GM10266 (cell line): ENCODE measurements around the gene SETD7.

ENCODE experiments used
- DNase-seq: peaks from one replicate; pipeline ENCODE4 v3.0.0; 2012; ENCODE audit errors: extremely low spot score
- TF ChIP-seq, protein P1 (sequence below): IDR thresholded peaks from 2 replicates; pipeline ENCODE4 v1.5.1; 2012; ENCODE audit warnings: mild to moderate bottlenecking, low read depth; ENCODE audit not compliant: control insufficient read depth, insufficient read depth; ENCODE audit errors: missing control alignments

The SETD7 gene

DNA sequence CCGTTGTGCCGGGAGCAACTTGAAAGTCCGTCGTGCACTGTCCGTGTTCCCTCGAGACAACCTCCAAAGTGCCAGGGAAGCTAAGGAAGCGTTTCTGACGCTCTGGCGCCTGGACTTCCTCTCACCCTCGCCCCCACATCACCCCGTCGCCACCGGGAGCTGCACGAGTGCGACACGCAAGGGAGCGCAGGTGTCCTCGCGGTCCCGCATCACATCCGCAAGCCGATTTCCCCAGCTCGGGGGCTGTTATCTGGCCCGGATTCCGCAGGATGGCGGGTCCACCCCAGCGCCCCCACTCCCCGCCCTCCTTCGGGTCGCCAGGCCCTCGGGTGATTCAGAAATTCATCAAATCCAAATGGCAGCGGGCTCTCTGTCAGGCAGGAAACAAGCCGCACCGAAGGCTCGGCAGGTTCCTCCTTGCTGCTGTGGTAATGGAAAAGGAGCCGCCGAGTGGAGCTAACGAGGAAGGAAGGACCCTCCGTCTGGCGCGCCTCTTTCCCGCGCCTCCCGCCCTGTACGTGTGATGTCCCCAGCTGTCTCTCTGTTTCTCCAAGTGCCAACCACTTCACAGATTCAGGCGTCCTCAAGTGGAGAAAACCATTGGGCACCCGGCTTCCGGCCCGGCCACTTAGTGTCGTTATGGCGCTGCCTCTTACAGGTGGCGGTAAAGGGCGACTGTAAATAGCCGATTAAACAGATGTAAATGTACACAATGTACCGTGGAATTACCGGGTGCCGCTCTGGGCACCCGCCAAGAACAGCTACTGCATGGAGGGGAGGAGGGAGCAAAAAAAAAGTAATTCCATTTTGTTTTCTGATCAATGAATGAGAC is 921 bp upstream of the SETD7 start:
- TF ChIP-seq, protein P1, sequence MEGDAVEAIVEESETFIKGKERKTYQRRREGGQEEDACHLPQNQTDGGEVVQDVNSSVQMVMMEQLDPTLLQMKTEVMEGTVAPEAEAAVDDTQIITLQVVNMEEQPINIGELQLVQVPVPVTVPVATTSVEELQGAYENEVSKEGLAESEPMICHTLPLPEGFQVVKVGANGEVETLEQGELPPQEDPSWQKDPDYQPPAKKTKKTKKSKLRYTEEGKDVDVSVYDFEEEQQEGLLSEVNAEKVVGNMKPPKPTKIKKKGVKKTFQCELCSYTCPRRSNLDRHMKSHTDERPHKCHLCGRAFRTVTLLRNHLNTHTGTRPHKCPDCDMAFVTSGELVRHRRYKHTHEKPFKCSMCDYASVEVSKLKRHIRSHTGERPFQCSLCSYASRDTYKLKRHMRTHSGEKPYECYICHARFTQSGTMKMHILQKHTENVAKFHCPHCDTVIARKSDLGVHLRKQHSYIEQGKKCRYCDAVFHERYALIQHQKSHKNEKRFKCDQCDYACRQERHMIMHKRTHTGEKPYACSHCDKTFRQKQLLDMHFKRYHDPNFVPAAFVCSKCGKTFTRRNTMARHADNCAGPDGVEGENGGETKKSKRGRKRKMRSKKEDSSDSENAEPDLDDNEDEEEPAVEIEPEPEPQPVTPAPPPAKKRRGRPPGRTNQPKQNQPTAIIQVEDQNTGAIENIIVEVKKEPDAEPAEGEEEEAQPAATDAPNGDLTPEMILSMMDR, result peak; percentile 20
- peak; percentile 36 for DNase-seq

DNA sequence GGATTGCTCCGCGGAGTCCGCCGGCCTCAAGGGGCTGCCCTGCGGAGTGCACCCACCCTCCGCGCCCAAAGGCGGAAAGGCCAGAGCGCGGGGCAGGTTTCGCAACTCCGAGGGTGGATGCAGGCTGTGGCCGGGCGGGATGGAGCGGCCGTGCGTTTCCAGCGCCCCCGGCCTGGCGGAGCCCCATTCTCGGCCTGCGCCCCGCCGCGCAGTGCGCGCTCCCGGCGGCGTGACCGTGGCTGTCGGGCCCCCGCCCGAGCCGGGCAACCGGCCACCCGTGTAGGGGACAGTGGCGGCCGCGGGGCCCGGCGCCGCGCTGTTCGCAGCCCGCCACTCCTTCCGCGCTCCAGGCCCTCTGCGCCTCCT is 331 bp downstream of the SETD7 start:
- no peak for DNase-seq
- TF ChIP-seq, protein P1, result no peak

DNA sequence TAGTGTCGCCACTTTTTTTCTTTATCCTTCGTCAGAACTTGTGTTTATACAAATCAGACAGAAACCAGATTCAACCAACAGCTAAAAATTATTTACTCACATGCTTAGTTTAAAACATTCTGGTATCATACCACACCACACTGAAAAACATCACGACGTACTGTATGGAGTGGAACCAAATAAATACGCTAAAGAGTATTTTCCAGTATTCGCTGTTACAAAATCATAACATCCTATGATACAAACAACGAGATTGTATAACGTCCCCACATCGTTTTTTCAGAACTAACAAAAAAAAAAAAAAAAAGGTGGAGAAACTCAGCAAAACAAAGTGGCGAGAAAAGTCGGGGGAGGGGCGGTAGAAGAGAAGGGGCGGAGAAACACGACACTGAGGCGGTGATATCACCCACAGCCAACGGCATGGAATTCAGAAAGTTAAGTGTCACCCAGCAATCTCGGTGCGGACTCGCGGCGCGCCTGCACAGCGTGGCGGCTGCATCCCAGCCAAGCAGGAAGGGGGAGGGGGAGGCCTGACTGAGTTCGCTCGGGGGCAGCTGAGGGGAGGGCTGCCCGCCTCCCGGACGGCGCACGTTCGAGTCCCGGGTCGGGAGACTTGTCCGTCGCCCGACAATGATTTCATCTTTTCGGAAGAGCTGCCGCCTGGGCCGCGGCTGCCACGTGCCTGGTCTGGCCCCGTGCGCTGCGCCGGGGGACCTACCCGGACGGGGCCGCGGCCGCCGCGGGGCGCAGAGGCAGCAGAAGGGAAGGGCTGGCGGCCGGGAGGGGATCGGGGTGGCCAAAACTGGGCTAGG is 920 bp downstream of the SETD7 start:
- TF ChIP-seq, protein P1, result no peak
- peak; percentile 69 for DNase-seq

DNA sequence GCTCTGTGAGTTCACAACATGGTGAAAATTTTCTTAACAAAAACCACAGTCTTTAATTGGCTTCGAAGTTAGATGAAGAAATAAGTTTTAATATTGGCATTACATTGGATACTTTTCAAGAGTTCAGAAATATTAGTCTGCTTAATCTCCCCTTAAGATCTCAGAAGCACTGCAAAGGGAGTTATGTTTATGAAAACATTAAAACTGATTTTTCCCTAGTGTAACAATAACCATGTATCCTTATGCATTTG is 1.5 kb downstream of the SETD7 start:
- TF ChIP-seq, protein P1, result no peak
- DNase-seq, result no peak

DNA sequence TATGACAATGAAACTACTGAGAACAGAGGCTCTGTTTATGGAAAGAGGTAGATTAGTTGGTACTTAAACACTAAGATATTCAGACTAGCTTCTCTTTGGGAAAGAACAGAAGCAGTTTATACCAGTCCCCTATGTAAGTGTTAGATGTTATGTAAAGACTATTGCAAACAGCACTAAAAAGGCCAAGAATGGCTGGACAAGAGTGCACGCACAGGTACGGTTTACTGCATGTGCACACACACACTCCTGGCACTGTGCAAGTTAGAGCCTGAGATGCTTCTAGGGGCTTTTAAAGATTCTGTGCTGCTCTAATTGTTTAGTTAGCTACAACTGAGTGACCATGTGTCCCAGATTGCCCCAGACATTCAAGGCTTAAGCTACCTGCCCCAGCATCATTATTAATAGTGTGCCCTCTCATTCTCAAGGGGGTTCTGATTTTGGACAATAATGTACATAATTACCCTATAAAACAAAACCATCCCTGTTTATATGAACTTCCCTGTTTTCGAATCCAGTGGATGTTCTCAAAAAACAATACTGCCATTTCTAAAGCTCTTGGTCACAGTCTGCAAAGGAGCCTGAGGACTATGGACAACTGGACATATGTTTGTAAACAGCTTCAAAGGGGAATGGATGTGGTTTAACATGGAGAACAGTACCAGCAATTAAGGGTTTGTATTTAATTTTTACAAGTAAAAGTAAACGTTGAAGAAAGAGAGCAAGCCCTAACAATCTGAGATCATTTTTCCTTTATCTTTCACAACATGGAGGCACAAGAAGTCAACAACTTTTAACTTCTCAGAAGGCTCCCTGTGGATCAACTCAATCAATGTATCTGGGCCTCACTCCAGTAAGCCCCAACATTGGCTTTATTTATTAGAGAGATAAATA is 2.0 kb downstream of the SETD7 start:
- DNase-seq, result no peak

DNA sequence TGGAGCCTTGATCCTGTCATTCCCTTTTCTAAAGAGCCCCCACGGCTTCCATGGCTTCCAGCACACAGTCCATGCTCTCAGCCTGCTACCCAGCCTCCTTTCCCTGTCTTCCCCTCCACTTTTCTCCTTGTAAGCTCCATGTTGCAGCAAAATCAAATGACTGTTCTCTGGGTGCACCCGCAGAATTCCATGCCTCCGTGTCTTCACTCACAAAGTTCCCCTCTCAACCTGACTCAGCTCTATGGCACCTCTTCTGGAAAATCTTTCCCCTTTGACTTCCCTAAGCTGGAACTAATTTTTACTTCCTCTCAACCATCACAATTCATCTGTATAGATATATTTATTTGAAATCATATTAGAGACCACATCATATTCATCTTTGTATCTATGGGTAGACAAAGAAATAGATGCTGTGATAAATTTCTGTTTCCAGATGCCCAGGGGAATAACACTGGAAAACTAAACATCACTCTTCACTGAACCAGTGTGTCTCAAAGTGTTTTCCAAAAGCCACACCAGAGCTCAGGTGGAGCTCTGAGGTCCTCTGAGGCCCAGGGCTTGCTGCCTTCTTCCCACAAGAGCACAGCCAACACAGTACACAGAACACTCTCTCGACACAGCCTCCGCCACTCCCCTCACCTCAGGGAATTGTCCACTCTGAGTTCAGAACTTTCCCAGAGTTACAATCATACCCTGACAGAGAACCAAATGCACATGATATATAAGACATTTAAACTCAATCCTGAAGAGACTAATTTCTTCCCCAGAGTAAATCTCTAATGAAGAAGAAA is 3.3 kb downstream of the SETD7 start:
- DNase-seq, result no peak
- TF ChIP-seq, protein P1, result no peak

More for the DNA sequence above, 2.0 kb downstream of the SETD7 start:
- TF ChIP-seq, protein P1, result no peak
